HFFc6 (cell line): ENCODE data around the gene TACC2. TPM values are rescaled to one million over a fixed set of nuclear protein-coding genes. Genes with fewer than 3 reads are reported as not detected.

ENCODE experiments used
- DNase-seq: peaks from one replicate; pipeline ENCODE4 v3.0.0-alpha.2; 2018
- H3K27ac Mint-ChIP-seq: 2 replicates; pipeline ENCODE4 v1.8.0; 2020; ENCODE audit warnings: mild to moderate bottlenecking, mixed read lengths
- H3K27me3 Mint-ChIP-seq: 2 replicates; pipeline ENCODE4 v1.8.0; 2021; ENCODE audit warnings: mild to moderate bottlenecking, moderate library complexity, mixed read lengths; ENCODE audit not compliant: insufficient read depth
- H3K36me3 Mint-ChIP-seq: 2 replicates; pipeline ENCODE4 v1.8.0; 2021; ENCODE audit warnings: low read depth, mixed read lengths
- H3K4me1 Mint-ChIP-seq: 2 replicates; pipeline ENCODE4 v1.8.0; 2020; ENCODE audit warnings: low read depth, mixed read lengths
- H3K4me3 Mint-ChIP-seq: 2 replicates; pipeline ENCODE4 v1.8.0; 2020; ENCODE audit warnings: mild to moderate bottlenecking, moderate library complexity, mixed read lengths
- H3K9me3 Mint-ChIP-seq: 2 replicates; pipeline ENCODE4 v1.8.0; 2020; ENCODE audit warnings: mild to moderate bottlenecking, mixed read lengths
- CTCF ChIP-seq: fragments of 200-600 bp; sonication (generic); IDR thresholded peaks from 2 replicates; pipeline ENCODE4 v1.5.0; 2021; ENCODE audit warnings: antibody characterized with exemption, mild to moderate bottlenecking
- total RNA-seq, 6 experiments: library from RNA; stranded (reverse); fragmentation: NEBNext Ultra II Directional; extraction: Animal tissue kit (Norgen Biotek cat#: 25700); gene quantifications; 2 replicates in 1 of 6; 3 replicates in 5 of 6; pipeline ENCODE4 v1.2.3, GENCODE V29; 2021

Gene TACC2
- total RNA-seq, 6 experiments from 2014 or later, result 15.9 to 19.5 (median 17.5) TPM

GRCh38 chr10:122085423-122085911, 96.5 kb downstream of the TACC2 start:
- Mint-ChIP-seq H3K27me3 (peaks cover 43% of the 10 kb centered on the region), H3K27ac (no peak overlapping the region), H3K36me3 (no peaks in the 10 kb centered on the region), H3K4me3 (no peak overlapping the region), H3K4me1 (no peaks in the 10 kb centered on the region), H3K9me3 (no peaks in the 10 kb centered on the region)
- no peak for TF ChIP-seq CTCF
- no peak for DNase-seq

GRCh38 chr10:122086416-122087240, 97.7 kb downstream of the TACC2 start:
- DNase-seq, result no peak
- H3K4me3 Mint-ChIP-seq, result no peak overlapping the region
- H3K36me3 Mint-ChIP-seq, result no peaks in the 10 kb centered on the region
- H3K4me1 Mint-ChIP-seq, result no peaks in the 10 kb centered on the region
- no peak for TF ChIP-seq CTCF
- H3K27ac Mint-ChIP-seq, result no peak overlapping the region
- H3K9me3 Mint-ChIP-seq, result no peaks in the 10 kb centered on the region
- peaks cover 47% of the 10 kb centered on the region for H3K27me3 Mint-ChIP-seq

GRCh38 chr10:122087436-122087835, 98.5 kb downstream of the TACC2 start:
- no peak overlapping the region for H3K27ac Mint-ChIP-seq
- no peak for DNase-seq
- H3K9me3 Mint-ChIP-seq, result no peaks in the 10 kb centered on the region
- no peak overlapping the region for H3K4me3 Mint-ChIP-seq
- no peak for TF ChIP-seq CTCF
- H3K4me1 Mint-ChIP-seq, result no peaks in the 10 kb centered on the region
- no peaks in the 10 kb centered on the region for H3K36me3 Mint-ChIP-seq
- peaks cover 49% of the 10 kb centered on the region for H3K27me3 Mint-ChIP-seq

- H3K27me3 Mint-ChIP-seq, result peaks cover 45% of the 10 kb centered on the region
- TF ChIP-seq CTCF, result no peak
- no peaks in the 10 kb centered on the region for H3K9me3 Mint-ChIP-seq
- H3K27ac Mint-ChIP-seq, result no peak overlapping the region
- H3K4me1 Mint-ChIP-seq, result no peaks in the 10 kb centered on the region
- no peak overlapping the region for H3K4me3 Mint-ChIP-seq
- no peaks in the 10 kb centered on the region for H3K36me3 Mint-ChIP-seq
- no peak for DNase-seq
Observed at GRCh38 chr10:122089311-122090017, 100.5 kb downstream of the TACC2 start.

GRCh38 chr10:122091722-122092121, 102.8 kb downstream of the TACC2 start:
- Mint-ChIP-seq H3K4me3 (no peak overlapping the region), H3K36me3 (no peaks in the 10 kb centered on the region), H3K4me1 (no peaks in the 10 kb centered on the region), H3K27ac (no peak overlapping the region), H3K27me3 (peaks cover 36% of the 10 kb centered on the region), H3K9me3 (no peaks in the 10 kb centered on the region)
- DNase-seq, result no peak
- TF ChIP-seq CTCF, result no peak
